GM18508 (cell line): ENCODE data around the gene PPP4R1.

Source experiments
- ATAC-seq: cut with Tn5 transposase; IDR thresholded peaks from one replicate; pipeline ENCODE4 v1.9.1; 2021; ENCODE audit warnings: moderate number of reproducible peaks; ENCODE audit not compliant: insufficient read depth, unreplicated experiment

Gene PPP4R1

DNA sequence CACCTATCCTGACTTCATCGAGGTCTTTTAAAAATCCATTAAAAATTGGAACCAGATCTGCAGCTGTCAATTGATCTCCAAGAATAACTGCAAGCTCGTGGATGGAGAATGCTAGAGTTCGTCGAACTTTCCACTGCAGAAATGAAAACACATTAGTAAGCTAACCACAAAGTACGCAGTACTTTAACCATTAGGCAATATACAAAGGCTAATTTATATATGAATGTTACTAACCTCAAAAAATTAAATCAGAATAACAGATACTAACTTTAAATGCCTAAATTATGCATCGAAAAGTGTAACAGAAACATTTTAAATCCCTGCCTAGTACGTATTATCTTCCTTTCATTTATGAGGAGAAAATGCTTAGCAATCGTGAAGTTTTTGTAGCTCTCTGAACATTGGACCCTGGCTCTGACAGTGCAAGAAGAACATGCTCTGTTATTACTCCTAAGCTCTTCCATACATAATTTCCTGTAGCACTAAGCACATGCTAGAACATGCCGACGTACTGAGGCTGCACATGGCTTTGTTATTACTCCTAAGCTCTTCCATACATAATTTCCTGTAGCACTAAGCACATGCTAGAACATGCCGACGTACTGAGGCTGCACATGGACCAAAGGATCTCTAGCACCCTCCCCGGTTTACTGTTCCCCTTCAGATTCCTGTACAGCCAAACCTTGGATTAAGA lies 57.0 kb downstream of the PPP4R1 start:
- no peak for ATAC-seq

DNA sequence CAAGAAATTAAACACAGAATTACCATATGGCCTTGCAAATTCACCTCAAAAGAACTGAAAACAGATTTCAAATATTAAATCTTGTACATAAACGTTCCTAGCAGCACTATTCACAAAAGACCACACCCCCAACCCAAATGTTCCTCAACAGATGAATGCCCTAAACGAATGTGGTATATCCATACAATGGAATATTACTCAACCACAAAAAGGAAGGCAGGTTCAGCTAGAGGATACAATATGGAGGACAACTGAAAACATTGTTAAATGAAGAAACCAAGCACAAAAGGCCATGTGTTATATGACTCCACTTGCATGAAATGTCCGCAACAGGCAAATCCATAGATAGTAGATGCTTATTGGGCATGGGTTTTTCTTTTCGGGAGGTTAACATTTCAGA lies 61.7 kb downstream of the PPP4R1 start:
- no peak for ATAC-seq

DNA sequence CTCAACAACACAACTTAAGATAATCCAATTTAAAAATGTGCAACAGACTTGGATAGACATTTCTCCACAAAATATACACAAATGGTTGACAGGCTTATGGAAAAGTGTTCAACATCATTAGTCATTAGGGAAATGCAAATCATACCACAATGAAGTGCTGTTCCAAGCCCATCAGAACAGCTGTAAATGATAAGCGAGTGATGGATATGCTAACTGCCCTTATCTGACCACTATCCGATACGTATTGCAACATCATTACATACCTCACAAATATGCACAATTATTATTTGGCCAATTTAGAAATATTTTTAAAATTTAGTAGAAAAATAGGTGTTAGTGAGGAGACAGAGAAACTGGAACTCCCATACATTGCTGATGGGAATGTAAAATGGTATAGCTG lies 62.2 kb downstream of the PPP4R1 start:
- ATAC-seq = no peak

DNA sequence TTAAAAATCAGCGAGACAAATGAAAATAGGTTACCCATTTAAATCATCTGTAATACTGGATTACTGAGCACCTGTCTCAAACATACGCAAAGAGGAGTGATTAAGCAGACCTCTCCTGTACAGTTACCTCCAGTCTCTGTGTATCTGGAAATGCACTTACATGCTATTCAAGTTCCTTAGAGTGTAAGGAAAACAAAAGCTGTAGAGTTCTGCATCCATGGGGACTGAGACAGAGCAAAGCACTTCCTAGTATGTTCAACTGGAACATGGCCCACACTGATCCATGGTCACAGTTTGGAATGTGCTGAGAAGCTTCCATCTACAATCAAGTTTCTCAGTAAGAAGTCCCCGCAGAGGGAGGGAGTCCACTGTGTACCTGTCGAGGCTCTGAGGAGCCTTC lies 63.9 kb downstream of the PPP4R1 start:
- ATAC-seq = no peak

DNA sequence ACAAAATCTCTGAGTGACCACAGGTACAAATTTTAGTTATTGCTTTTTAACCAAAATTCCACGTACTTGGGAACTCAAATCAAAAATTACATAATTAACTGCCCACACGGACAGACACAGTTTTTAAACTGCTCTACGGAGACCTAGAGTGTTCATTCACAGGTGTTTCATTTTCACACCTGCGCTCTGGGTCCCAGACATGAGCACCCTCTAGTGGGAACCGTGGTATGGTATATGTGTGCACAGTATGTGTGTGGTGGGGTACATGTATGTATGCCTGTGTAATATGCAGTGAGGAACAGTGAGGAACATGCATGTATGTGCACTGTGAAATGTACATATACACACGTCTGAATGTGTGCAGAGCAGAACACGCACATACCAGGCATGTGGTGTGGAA lies 65.0 kb downstream of the PPP4R1 start:
- ATAC-seq = no peak

DNA sequence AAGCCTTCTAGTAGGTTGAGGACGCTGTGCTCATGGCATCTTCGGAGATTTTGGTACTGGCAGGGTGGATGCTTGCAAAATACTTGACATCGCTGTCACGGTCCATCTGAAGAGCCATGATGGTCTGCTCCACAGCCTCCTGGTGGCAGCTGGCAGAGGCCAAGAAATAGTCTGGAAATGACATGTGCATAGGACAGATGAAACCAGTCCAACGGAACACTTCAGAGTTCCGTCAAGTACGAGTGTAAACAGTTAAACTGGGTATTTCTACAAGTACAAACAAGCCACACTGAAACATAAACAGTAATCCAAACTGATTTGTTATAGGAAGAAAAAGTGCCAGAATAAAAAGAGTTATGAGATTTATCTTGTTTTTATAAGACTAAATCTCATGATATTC lies 66.6 kb downstream of the PPP4R1 start:
- no peak for ATAC-seq

DNA sequence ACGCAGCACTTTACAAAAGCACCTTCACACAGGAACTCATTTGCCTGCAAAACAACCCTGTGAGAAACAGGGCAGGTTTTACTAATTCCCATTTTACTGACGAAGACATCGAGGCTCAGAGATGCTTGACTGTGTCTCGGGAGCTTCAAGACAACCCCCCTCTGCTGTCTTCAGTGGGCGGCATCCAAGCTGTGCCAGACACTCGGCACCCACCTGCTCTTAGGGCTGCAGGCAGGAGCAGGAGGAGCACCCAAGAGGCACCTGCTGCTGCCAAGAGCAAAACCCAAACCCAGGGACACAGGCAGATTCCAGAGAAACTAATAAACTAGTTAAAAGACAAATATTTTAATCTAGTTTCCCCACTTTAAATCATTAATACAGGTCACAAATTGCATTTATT lies 67.9 kb downstream of the PPP4R1 start:
- no peak for ATAC-seq

DNA sequence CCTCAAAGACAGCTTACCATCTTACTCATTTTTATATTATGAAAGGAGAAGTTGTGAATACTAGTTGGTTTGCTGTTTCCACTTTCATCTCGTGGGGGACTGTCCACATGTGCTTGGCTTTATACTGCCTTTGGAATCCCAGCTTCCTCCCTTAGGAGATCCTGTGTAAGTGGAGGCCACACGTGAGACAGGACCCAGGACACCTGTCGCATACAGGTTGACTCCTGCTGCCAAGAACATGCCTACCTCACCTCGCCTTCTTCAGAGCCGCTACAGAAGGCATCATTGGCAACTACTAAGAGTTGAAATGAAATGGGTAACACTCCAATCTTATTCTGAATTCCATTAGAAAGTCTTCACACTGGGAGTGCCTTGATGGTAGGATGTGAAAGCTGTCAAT lies 69.3 kb downstream of the PPP4R1 start:
- ATAC-seq = no peak

DNA sequence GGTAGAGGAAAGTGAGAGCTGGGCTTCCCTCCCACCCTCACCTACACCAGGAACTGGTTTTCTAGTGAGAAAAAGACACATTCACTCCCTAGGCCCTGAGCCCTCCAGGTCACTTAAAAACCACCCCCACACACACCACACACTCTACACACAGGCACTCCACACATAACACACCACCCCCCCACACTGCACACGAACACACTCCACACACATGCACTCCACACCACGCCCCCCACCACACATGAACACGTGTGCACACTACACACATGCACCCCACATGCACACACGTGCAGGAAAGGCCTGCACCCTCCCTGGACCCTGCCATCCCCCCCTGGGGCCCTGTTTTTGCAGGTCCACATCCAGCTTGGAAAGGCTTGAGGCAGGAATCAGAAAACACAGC lies 71.4 kb downstream of the PPP4R1 start:
- ATAC-seq = no peak

DNA sequence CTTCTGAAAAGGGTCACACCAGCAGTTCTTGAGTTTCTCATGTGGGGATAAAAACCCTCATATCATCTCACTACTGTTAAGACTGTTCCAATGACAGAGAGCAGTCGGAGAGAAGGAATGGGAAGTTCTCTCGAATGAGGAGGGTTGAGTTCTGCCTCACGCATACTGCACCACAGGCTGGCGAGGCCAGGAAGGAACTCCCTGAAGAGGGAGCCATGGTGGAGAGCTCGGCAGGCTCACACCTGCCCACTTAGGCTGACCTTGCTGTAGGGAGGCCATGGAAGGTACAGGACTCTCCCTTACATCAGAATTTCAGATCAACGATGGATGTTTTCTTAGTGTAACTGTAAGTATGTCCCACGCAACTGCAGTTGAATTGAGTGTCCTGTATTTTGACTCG lies 74.4 kb downstream of the PPP4R1 start:
- no peak for ATAC-seq

DNA sequence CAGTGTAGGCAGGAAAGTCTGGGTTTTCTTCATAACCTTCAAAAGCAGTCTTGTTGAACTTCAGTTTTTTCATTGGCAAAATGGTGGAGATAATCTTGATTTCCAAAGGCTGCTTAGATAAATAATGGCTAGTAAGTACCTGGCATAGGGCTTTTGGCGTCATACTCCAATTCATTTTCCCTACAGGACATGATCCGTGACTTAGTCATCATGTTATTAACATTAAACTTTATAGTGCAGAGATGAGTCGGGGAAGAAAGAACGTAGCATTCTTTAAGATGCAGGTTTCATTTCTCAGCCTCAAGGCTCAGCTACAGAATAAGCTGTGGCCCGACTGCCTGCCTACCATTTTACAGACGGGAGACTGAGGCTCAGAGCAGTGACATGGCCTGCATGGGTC lies 75.1 kb downstream of the PPP4R1 start:
- no peak for ATAC-seq

DNA sequence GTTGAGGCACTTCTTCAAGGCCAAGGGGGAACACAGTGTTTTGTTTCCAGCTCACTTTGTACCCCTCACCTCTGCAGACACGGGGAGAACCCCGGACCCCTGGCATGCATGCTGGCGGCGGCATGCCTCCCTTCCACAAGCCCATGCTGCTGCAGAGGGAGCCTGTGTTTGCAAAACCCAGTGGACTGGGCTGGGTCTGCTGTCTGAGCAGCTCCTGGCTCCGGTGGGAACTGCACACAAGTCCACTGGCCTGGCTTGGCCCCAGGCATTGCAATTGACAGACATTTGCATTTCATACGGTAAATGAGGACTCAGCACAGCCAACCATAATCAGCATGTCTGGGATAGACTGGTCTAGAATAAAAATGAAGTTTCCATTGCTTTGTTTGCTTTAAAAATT lies 76.7 kb downstream of the PPP4R1 start:
- ATAC-seq = no peak

DNA sequence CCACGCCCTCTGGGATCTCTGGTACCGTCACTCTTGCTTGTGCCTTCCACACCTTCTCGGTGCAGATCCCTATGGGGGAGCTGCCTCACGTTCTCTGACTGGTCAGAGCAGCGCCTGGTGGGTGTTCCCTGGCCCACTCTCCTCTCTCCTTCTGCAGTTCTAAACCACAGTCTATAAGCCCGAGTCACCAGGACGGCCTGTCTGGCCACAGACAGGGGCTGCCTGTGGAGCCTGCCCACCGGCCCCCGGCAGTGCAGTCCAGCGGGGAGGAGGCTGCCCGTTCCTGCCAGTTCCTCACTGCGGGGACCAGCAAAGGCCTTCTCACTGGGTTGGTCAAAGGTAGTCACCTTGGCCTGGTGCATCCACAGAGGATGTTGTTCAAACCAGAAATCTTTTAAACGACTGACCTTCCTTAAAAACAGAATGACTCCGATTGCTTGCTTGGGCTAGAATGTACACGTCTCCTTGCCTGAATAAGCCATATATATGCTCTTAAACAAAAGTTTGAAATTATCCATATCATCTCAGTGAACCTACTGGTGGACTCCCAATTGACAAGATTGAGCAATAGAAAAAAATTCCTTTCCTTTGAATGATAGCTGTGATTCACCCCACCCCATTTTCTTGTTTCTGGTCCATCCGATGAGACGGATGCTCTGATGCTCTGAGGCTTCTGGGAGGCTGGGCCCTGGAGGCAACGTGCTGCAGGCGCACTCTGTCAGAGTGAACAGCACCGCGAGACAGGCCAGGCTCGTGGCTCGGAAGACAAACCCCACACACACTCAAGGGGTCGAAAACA lies 77.8 kb downstream of the PPP4R1 start:
- no peak for ATAC-seq

DNA sequence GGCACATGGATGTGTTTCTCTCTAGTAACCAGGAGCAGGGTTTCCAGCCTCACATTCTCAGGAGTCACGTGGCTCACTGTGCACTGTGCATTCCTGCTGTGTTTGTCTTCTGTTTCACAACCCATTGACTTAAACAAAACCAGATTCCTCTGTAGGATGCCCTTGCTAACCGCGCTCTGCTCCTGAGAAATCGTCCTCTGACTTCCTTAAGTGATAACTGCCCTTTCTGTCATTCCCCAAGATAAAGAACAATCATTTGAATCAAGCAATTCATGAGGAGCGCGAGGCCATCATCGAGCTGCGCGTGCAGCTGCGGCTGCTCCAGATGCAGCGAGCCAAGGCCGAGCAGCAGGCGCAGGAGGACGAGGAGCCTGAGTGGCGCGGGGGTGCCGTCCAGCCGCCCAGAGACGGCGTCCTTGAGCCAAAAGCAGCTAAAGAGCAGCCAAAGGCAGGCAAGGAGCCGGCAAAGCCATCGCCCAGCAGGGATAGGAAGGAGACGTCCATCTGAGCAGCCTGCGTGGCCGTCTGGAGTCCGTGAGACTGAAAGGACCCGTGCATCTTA lies 78.8 kb downstream of the PPP4R1 start:
- no peak for ATAC-seq

DNA sequence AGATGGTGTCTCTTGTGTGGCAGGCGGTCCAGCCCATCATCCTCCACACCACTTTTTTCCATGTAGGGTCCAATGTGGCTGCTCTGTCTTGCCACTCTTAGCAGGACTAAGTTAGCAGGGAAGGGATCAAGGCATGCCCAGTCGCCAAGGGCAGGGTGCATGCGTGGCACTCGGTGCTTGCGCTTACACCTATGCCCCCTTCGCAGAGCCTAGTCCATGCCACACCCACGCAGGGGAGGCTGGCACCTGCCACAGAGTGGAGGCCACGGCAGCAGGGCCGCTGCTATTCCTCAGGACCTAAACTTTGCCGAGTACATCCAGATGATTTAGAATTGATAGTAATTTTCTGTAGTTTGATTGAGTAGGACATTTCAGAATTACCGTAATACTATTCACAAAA lies 79.5 kb downstream of the PPP4R1 start:
- no peak for ATAC-seq

DNA sequence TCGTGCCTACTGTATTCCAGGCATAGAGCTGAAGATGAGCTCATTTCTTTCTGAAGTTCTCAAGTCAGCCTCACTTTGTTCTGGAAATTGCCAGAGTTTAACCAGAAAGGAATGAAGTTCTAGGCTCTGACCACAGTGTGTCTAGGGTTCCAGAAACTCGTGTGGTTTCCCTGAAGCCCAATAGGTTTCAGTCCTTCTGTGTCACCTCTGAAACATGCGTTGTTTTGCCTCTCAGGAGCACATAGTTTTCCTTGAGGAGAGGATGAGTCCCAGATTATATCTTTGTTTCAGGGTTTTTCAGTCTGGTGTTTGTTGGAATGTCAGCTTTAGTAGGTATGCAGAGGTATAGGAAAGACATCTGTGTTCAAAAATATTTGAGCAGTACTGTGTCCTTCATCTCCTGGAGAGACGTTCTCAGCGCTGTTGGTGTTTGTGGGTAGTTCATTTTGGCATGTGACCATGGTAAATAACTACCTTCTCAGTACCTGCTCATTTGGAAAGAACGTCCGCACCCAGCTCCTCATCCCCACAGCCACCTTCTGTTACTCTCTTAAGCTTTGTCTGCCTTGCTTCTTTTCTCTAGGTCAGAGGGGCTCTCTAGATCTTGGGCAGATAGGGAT lies 82.5 kb downstream of the PPP4R1 start:
- ATAC-seq = no peak

DNA sequence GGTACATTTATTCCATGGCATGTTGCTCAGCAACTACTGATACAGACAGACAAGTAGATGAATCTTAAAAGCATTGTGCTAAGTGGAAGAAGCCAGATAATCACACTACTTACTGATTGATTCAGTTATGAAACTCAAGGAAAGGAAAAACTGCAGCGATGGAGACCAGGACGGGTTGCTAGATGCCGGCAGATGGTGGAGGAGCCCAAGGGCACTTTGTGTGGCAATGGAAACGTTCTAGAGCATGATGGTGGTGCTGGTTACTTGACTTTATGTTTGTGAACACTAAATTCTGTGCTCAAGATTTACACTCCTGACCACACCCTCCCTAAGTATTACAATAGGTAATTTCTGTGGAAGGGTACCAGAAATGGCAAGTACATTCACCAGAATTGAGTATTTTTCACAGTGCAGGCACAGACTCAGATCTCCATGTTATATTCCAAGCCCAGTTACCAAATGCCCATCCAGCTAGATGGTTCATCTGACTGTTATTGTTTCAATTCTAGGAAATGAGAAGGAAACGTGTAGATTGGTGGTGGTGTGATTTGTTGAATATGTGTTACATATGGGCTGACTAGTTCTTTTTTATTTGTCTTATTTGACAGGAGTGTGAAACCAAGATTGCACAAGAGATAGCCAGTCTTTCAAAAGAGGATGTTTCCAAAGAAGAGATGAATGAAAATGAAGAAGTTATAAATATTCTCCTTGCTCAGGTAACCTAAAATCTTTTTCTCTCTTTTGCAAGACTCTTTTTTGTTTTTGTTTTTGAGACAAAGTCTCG lies 83.9 kb downstream of the PPP4R1 start:
- no peak for ATAC-seq

DNA sequence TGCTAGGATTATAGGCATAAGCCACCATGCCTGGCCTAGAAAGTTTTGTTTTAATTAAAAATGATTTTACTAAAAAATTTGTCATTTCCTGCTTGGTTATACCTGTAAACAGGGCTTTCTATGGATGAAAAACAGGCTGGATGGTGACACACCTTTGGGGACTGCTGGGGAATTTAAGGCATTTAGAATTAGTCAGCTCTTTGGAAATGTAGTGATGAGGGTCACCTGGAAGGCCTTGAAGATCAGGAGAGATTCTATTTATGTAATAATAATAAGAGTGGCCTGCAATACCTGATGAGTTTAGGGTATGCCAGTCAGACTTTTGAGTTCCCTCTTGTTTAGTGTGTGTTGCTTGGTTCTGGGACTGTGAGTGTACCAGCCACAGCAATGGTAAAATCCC lies 87.9 kb downstream of the PPP4R1 start:
- no peak for ATAC-seq

DNA sequence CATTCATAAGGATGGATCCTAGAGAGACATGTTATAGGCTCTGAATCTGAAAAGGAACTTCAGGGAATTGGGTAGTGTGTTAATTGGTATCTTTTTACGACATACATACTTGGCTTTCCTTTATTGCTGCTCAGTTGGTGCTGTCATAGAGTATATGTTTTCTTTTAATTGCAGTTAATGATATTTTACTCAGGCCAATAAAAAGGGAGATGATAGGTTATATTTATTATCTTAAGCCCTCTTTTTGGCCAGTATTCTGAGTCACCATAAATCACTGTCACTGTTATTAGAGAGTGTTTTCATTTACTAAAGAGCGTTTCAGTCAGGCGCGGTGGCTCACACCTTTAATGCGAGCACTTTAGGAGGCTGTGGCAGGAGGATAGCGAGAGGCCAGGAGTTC lies 91.4 kb downstream of the PPP4R1 start:
- ATAC-seq = no peak

DNA sequence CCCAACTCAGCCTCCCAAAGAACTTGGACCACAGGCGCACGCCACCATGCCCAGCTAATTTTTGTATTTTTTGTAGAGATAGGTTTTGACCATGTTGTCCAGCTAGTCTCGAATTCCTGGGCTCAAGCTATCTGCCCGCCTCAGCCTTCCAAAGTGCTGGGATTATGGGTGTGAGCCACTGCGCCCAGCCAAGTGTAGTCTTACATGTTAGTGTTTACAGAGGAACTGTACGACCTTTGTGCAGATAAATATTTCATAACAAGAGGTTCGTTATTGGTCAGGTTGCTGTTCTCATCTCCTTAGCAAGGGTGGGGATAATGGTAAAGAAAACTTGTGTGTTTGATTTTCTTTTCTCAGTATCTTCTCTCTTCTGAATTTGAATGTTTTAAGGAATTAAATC lies 92.6 kb downstream of the PPP4R1 start:
- no peak for ATAC-seq

DNA sequence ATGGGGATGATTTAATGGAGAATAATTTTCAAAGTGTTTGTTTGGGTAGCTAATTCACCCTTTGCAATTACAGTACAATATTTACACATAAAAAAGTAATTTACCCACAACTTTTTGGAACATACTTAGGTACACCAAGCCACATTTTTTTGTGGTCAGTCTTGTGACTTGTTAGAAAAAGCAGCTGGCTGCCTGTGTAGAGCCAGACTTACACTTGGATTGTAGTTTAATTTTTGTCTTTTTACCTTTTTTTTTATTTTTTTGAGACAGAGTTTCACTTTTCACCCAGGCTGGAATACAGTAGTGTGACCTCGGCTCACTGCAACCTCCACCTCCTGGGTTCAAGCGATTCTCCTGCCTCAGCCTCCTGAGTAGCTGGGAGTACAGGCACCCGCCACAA lies 93.7 kb downstream of the PPP4R1 start:
- ATAC-seq = no peak
